AG04450 (cell line): ENCODE results near the gene ENO2. TPM values are rescaled to one million over a fixed set of nuclear protein-coding genes. Genes with fewer than 3 reads are reported as not detected.
"Not testable (repeated sequence)": the region's sequence is repeated elsewhere in the genome, so short reads cannot be mapped to it uniquely, and the experiment has no call there.

ENCODE experiments used
- CTCF ChIA-PET: fragments of 300-600, 350-600 bp; formaldehyde crosslinking; extraction: SDS; loops from one replicate; lab custom pipeline; 2022; ENCODE audit warnings: antibody characterized with exemption, inconsistent platforms; lab: Charles Lee
- POLR2A ChIA-PET: fragments of 350-600 bp; formaldehyde crosslinking; extraction: SDS; loops from one replicate; lab custom pipeline; 2021; ENCODE audit warnings: antibody characterized with exemption, inconsistent platforms; lab: Yijun Ruan, JAX
- DNase-seq: peaks from one replicate; pipeline ENCODE4 v3.0.0-alpha.2; 2011; ENCODE audit warnings: low read depth, low spot score
- H3K27ac ChIP-seq: one replicate; pipeline ENCODE4 v1.5.1; 2012; ENCODE audit warnings: low read depth, low read length, control low read depth
- H3K27me3 ChIP-seq: one replicate; pipeline ENCODE4 v1.6.0; 2012; ENCODE audit warnings: low read length; ENCODE audit not compliant: control insufficient read depth, insufficient read depth
- H3K4me3 ChIP-seq: 2 replicates; pipeline ENCODE4 v1.5.1; 2011; ENCODE audit warnings: mild to moderate bottlenecking, low read depth, low read length, control low read depth
- H3K9me3 ChIP-seq: 2 replicates; pipeline ENCODE4 v1.5.1; 2012; ENCODE audit warnings: low read length; ENCODE audit not compliant: control insufficient read depth, insufficient read depth
- CTCF ChIP-seq: IDR thresholded peaks from 2 replicates; pipeline ENCODE4 v1.5.1; 2011; ENCODE audit warnings: low read depth, low read length, control low read depth, inconsistent platforms
- polyA plus RNA-seq: library from polyadenylated mRNA; depleted of rRNA; stranded (reverse); fragments of >200 nt; gene quantifications from 2 replicates; pipeline ENCODE4 v1.2.3, GENCODE V29; 2011

ENO2 gene
- polyA plus RNA-seq, 1 experiment: 25.4 TPM

GRCh38 chr12:6888360-6888759, 26.0 kb upstream of the ENO2 start:
- H3K27me3 ChIP-seq: no peaks in the 10 kb centered on the region
- ChIA-PET CTCF (no interaction called here), POLR2A (no interaction called here)

GRCh38 chr12:6888794-6889193, 25.6 kb upstream of the ENO2 start:
- H3K27ac ChIP-seq, POLR2A ChIA-PET, DNase-seq, H3K4me3 ChIP-seq, H3K9me3 ChIP-seq, H3K27me3 ChIP-seq: not testable (repeated sequence)
- CTCF ChIA-PET: interaction anchor here (0.9 kb wide), 1 partner anchor 19 kb away, joined by 3 read pairs; no protein-coding TSS in a partner anchor

More at GRCh38 chr12:6888360-6888759, 26.0 kb upstream of the ENO2 start:
- Histone ChIP-seq H3K4me3 (no peak overlapping the region), H3K27ac (no peak overlapping the region), H3K9me3 (no peaks in the 10 kb centered on the region; the same call in 1 of the 2 replicates)
- no peak for TF ChIP-seq CTCF
- no peak for DNase-seq

- not testable (repeated sequence) for H3K27me3 ChIP-seq, DNase-seq, H3K4me3 ChIP-seq, H3K9me3 ChIP-seq
- CTCF ChIA-PET: interaction anchor here (0.9 kb wide), 1 partner anchor 20 kb away, joined by 3 read pairs; no protein-coding TSS in a partner anchor
- POLR2A ChIA-PET: interaction anchor here (1.0 kb wide), 1 partner anchor 9 kb away, joined by 3 read pairs; no protein-coding TSS in a partner anchor
- peak overlapping the region; percentile 94 for H3K27ac ChIP-seq
Observed at GRCh38 chr12:6889775-6890573, 24.4 kb upstream of the ENO2 start.

DNA sequence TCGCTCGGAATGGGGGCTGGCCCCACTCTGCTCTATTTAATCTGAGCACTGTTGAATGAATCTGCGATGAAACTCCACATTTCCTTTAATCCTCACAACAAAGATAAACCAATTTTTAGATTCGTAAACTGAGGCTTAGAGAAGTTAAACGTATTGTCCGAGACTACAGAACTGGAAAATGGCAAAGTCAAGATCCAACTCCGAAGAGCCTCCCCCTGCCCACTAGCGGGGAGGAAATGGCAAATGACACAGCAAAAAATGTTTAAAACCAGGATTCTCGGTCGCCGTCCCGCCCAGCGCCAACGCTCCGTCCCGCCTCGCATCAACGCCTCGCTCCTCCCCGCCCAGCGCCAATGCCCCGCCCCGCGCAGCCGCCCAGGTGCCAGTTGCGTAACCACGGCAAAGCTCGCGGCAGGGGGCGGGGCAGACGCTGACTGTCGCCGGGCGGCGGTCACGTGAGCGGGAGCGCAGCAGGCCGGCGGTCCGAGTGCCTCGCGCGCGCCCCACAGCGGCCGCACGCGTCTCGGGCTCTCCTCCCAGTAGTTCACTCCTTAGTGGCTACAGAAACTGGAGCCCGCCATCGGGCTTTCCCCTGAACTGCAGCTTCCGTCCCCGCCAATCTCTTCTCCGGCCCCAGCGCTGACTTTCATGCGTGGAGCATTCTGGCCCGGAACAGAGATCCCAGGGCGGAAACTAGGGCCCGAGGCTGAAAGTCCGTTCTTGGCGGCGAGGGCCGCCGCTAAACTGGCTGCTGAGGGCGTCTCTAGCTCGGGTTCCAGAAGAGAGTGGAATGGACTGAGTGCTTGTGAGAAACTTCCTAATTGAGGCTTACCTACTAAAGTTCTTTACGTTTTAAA, 23.4 kb upstream of the ENO2 start:
- DNase-seq: peak; percentile 91
- no peaks in the 10 kb centered on the region for H3K27me3 ChIP-seq
- peak; percentile 70 for TF ChIP-seq CTCF
- H3K4me3 ChIP-seq: peak overlapping the region; percentile 59
- H3K9me3 ChIP-seq: no peaks in the 10 kb centered on the region; the same call in 1 of the 2 replicates
- ChIA-PET POLR2A (interaction anchor here (0.6 to 2.0 kb wide), 16 partner anchors 9 to 217 kb away, joined by 3 to 35 read pairs (median 4); partner anchors contain the start of genes C12orf57, C1S, GPR162 and LRRC23), CTCF (interaction anchor here (0.6 to 2.8 kb wide), 18 partner anchors 8 to 822 kb away, joined by 3 to 50 read pairs (median 5); partner anchors contain the start of genes LRRC23, SPSB2 and USP5)
- peak overlapping the region; percentile 94 for H3K27ac ChIP-seq

- H3K9me3 ChIP-seq: no peaks in the 10 kb centered on the region; the same call in 1 of the 2 replicates
- CTCF ChIA-PET: interaction anchor here (0.6 to 2.8 kb wide), 16 partner anchors 8 to 822 kb away, joined by 3 to 50 read pairs (median 6); partner anchors contain the start of genes LRRC23, SPSB2 and USP5
- POLR2A ChIA-PET: interaction anchor here (0.6 to 2.0 kb wide), 15 partner anchors 9 to 169 kb away, joined by 3 to 35 read pairs (median 4); partner anchors contain the start of genes C12orf57, C1S, GPR162 and LRRC23
- no peak for DNase-seq
- peak overlapping the region; percentile 59 for H3K4me3 ChIP-seq
- peak overlapping the region; percentile 89 for H3K27ac ChIP-seq
- no peak for TF ChIP-seq CTCF
- H3K27me3 ChIP-seq: no peaks in the 10 kb centered on the region
Observed at GRCh38 chr12:6891646-6892001, 22.8 kb upstream of the ENO2 start.

DNA sequence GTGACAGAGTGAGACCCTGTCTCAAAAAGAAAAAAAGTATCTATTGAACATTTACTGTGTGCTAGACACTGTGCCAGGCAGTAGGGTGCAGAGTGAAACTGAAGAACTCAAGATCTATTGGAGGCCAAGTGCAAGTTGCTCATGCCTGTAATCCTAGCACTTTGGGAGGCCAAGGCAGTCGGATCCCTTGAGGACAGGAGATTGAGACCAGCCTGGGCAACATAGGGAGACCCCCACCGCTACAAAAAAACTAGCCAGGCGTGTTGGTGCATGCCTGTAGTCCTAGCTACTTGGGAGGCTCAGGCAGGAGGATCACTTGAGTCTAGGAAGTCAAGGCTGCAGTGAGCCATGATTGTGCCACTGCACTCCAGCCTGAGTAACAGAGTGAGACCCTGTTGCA, 21.7 kb upstream of the ENO2 start:
- DNase-seq, POLR2A ChIA-PET, H3K9me3 ChIP-seq, H3K27ac ChIP-seq, H3K27me3 ChIP-seq, H3K4me3 ChIP-seq: not testable (repeated sequence)
- CTCF ChIA-PET: interaction anchor here (2.0 to 2.8 kb wide), 2 partner anchors 13 to 22 kb away, joined by 21 to 50 read pairs; partner anchors contain the start of genes LRRC23 and SPSB2
